Glomerular endothelial cell (primary cell): ENCODE data around the gene AIFM3. TPM values are rescaled to one million over a fixed set of nuclear protein-coding genes. Genes with fewer than 3 reads are reported as not detected.

ENCODE experiments used
- DNase-seq: peaks from one replicate; pipeline ENCODE4 v3.0.0-alpha.2; 2011; ENCODE audit warnings: low read depth, low spot score; ENCODE audit errors: extremely low read depth
- total RNA-seq: library from RNA; depleted of rRNA; stranded (reverse); fragments of >200 nt; gene quantifications from 2 replicates; pipeline ENCODE4 v1.2.3, GENCODE V29; 2015

Gene AIFM3
- total RNA-seq, 1 donor from 2014 or later, result 0.18 TPM

- DNase-seq, result no peak
Measured at GRCh38 chr22:20989323-20990138, 22.5 kb downstream of the AIFM3 start.

- DNase-seq, result no peak
Measured at GRCh38 chr22:20990184-20991180, 23.4 kb downstream of the AIFM3 start.

- no peak for DNase-seq
Measured at GRCh38 chr22:20991252-20992055, 24.4 kb downstream of the AIFM3 start.

GRCh38 chr22:20992056-20992442 lies 25.0 kb downstream of the AIFM3 start:
- no peak for DNase-seq

- DNase-seq, result no peak
Measured at GRCh38 chr22:20992456-20993303, 25.6 kb downstream of the AIFM3 start.

- no peak for DNase-seq
Measured at GRCh38 chr22:20993304-20994127, 26.5 kb downstream of the AIFM3 start.

- no peak for DNase-seq
Measured at GRCh38 chr22:20994128-20994901, 27.3 kb downstream of the AIFM3 start.

GRCh38 chr22:20994902-20995241 lies 27.8 kb downstream of the AIFM3 start:
- no peak for DNase-seq

GRCh38 chr22:20995329-20996030 lies 28.4 kb downstream of the AIFM3 start:
- no peak for DNase-seq

- no peak for DNase-seq
Measured at GRCh38 chr22:20996031-20996410, 29.0 kb downstream of the AIFM3 start.

- DNase-seq, result no peak
Measured at GRCh38 chr22:20996598-20997535, 29.8 kb downstream of the AIFM3 start.

- DNase-seq, result no peak
Measured at GRCh38 chr22:20997536-20998257, 30.6 kb downstream of the AIFM3 start.

GRCh38 chr22:20998411-20999336 lies 31.6 kb downstream of the AIFM3 start:
- no peak for DNase-seq

GRCh38 chr22:20999350-21000206 lies 32.5 kb downstream of the AIFM3 start:
- DNase-seq, result no peak
